ENCODE data around the gene NRG2. TPM values are rescaled to one million over a fixed set of nuclear protein-coding genes. Genes with fewer than 3 reads are reported as not detected.

NRG2 gene
- total and polyA plus RNA-seq, 5 donors = 1.1 to 3.6 (median 1.8) TPM

GRCh38 chr5:139893873-139894272 lies 149.2 kb downstream of the NRG2 start:
- 57% methylated on average over 9 of the region's 9 CpGs for WGBS
- Histone ChIP-seq H3K4me3 (ENCODE audit: low read length) (no peak overlapping the region), H3K27ac (ENCODE audit: low read length) (no peak overlapping the region), H3K4me1 (ENCODE audit: control insufficient read depth, insufficient read depth, low read length) (peaks cover 10% of the 10 kb centered on the region), H3K9me3 (ENCODE audit: control insufficient read depth, low read length) (no peaks in the 10 kb centered on the region), H3K27me3 (ENCODE audit: control insufficient read depth, insufficient read depth) (no peaks in the 10 kb centered on the region)
- peak in 1 of 2 donors; percentile 45 for ATAC-seq
- no peak for DNase-seq
- intact Hi-C loops (cut with DNase I) = no loop called here

- H3K27ac ChIP-seq (ENCODE audit: low read length) = no peak overlapping the region
- ATAC-seq = no peak
- no peaks in the 10 kb centered on the region for H3K27me3 ChIP-seq (ENCODE audit: control insufficient read depth, insufficient read depth)
- H3K9me3 ChIP-seq (ENCODE audit: control insufficient read depth, low read length) = no peaks in the 10 kb centered on the region
- H3K4me3 ChIP-seq (ENCODE audit: low read length) = no peak overlapping the region
- no peak for DNase-seq
- intact Hi-C loops (cut with DNase I) = no loop called here
- WGBS = 97% methylated on average over 2 of the region's 2 CpGs
- H3K4me1 ChIP-seq (ENCODE audit: control insufficient read depth, insufficient read depth, low read length) = no peaks in the 10 kb centered on the region
Measured at GRCh38 chr5:139889410-139889809, 153.7 kb downstream of the NRG2 start.

GRCh38 chr5:139888370-139888769 lies 154.7 kb downstream of the NRG2 start:
- WGBS = 55% methylated on average over 4 of the region's 4 CpGs
- no peaks in the 10 kb centered on the region for H3K4me1 ChIP-seq (ENCODE audit: control insufficient read depth, insufficient read depth, low read length)
- no peak for DNase-seq
- no peaks in the 10 kb centered on the region for H3K27me3 ChIP-seq (ENCODE audit: control insufficient read depth, insufficient read depth)
- intact Hi-C loops (cut with DNase I) = no loop called here
- no peak overlapping the region for H3K27ac ChIP-seq (ENCODE audit: low read length)
- no peak overlapping the region for H3K4me3 ChIP-seq (ENCODE audit: low read length)
- no peaks in the 10 kb centered on the region for H3K9me3 ChIP-seq (ENCODE audit: control insufficient read depth, low read length)
- peak in 1 of 2 donors; percentile 48 for ATAC-seq

- 93% methylated on average over 2 of the region's 2 CpGs for WGBS
- intact Hi-C loops (cut with DNase I) = no loop called here
- no peaks in the 10 kb centered on the region for H3K9me3 ChIP-seq (ENCODE audit: control insufficient read depth, low read length)
- no peak for ATAC-seq
- no peaks in the 10 kb centered on the region for H3K27me3 ChIP-seq (ENCODE audit: control insufficient read depth, insufficient read depth)
- no peak overlapping the region for H3K27ac ChIP-seq (ENCODE audit: low read length)
- DNase-seq = no peak
- no peaks in the 10 kb centered on the region for H3K4me1 ChIP-seq (ENCODE audit: control insufficient read depth, insufficient read depth, low read length)
- no peak overlapping the region for H3K4me3 ChIP-seq (ENCODE audit: low read length)
Measured at GRCh38 chr5:139886213-139886612, 156.9 kb downstream of the NRG2 start.

- Histone ChIP-seq H3K27ac (ENCODE audit: low read length) (no peak overlapping the region), H3K4me3 (ENCODE audit: low read length) (no peak overlapping the region), H3K4me1 (ENCODE audit: control insufficient read depth, insufficient read depth, low read length) (no peaks in the 10 kb centered on the region), H3K9me3 (ENCODE audit: control insufficient read depth, low read length) (no peaks in the 10 kb centered on the region), H3K27me3 (ENCODE audit: control insufficient read depth, insufficient read depth) (no peaks in the 10 kb centered on the region)
- no peak for DNase-seq
- ATAC-seq = no peak
- intact Hi-C loops (cut with DNase I) = no loop called here
- WGBS = 98% methylated on average over 4 of the region's 4 CpGs
Measured at GRCh38 chr5:139885857-139886208, 157.3 kb downstream of the NRG2 start.

GRCh38 chr5:139885172-139885856 lies 157.8 kb downstream of the NRG2 start:
- 88% methylated on average over 15 of the region's 15 CpGs for WGBS
- DNase-seq (no peak), ATAC-seq (no peak)
- Histone ChIP-seq H3K4me3 (ENCODE audit: low read length) (no peak overlapping the region), H3K27ac (ENCODE audit: low read length) (no peak overlapping the region), H3K4me1 (ENCODE audit: control insufficient read depth, insufficient read depth, low read length) (no peaks in the 10 kb centered on the region), H3K9me3 (ENCODE audit: control insufficient read depth, low read length) (no peaks in the 10 kb centered on the region), H3K27me3 (ENCODE audit: control insufficient read depth, insufficient read depth) (no peaks in the 10 kb centered on the region)
- intact Hi-C loops (cut with DNase I) = no loop called here

- WGBS = 73% methylated on average over 3 of the region's 3 CpGs
- Histone ChIP-seq H3K4me3 (ENCODE audit: low read length) (no peak overlapping the region), H3K4me1 (ENCODE audit: control insufficient read depth, insufficient read depth, low read length) (no peaks in the 10 kb centered on the region), H3K27ac (ENCODE audit: low read length) (no peak overlapping the region), H3K27me3 (ENCODE audit: control insufficient read depth, insufficient read depth) (no peaks in the 10 kb centered on the region), H3K9me3 (ENCODE audit: control insufficient read depth, low read length) (no peaks in the 10 kb centered on the region)
- intact Hi-C loops (cut with DNase I) = no loop called here
- ATAC-seq = no peak
- no peak for DNase-seq
Measured at GRCh38 chr5:139884734-139885133, 158.4 kb downstream of the NRG2 start.

- peak in 1 of 3 donors; percentile 64 for DNase-seq
- H3K4me1 ChIP-seq (ENCODE audit: control insufficient read depth, insufficient read depth, low read length) = no peaks in the 10 kb centered on the region
- intact Hi-C loops (cut with DNase I) = no loop called here
- 69% methylated on average over 3 of the region's 3 CpGs for WGBS
- H3K9me3 ChIP-seq (ENCODE audit: control insufficient read depth, low read length) = no peaks in the 10 kb centered on the region
- no peak overlapping the region for H3K4me3 ChIP-seq (ENCODE audit: low read length)
- H3K27me3 ChIP-seq (ENCODE audit: control insufficient read depth, insufficient read depth) = no peaks in the 10 kb centered on the region
- ATAC-seq = peak; percentile 39 to 69
- H3K27ac ChIP-seq (ENCODE audit: low read length) = no peak overlapping the region
Measured at GRCh38 chr5:139884144-139884543, 159.0 kb downstream of the NRG2 start.

- intact Hi-C loops (cut with DNase I) = no loop called here
- Histone ChIP-seq H3K4me3 (ENCODE audit: low read length) (no peak overlapping the region), H3K27ac (ENCODE audit: low read length) (no peak overlapping the region), H3K27me3 (ENCODE audit: control insufficient read depth, insufficient read depth) (no peaks in the 10 kb centered on the region), H3K9me3 (ENCODE audit: control insufficient read depth, low read length) (no peaks in the 10 kb centered on the region), H3K4me1 (ENCODE audit: control insufficient read depth, insufficient read depth, low read length) (no peaks in the 10 kb centered on the region)
- 68% methylated on average over 10 of the region's 10 CpGs for WGBS
- no peak for ATAC-seq
- DNase-seq = no peak
Measured at GRCh38 chr5:139882961-139883539, 160.0 kb downstream of the NRG2 start.

- H3K27me3 ChIP-seq (ENCODE audit: control insufficient read depth, insufficient read depth) = no peaks in the 10 kb centered on the region
- no peak for ATAC-seq
- H3K27ac ChIP-seq (ENCODE audit: low read length) = no peak overlapping the region
- 89% methylated on average over 3 of the region's 3 CpGs for WGBS
- intact Hi-C loops (cut with DNase I) = no loop called here
- H3K9me3 ChIP-seq (ENCODE audit: control insufficient read depth, low read length) = no peaks in the 10 kb centered on the region
- no peak overlapping the region for H3K4me3 ChIP-seq (ENCODE audit: low read length)
- H3K4me1 ChIP-seq (ENCODE audit: control insufficient read depth, insufficient read depth, low read length) = no peaks in the 10 kb centered on the region
- no peak for DNase-seq
Measured at GRCh38 chr5:139882316-139882715, 160.8 kb downstream of the NRG2 start.

GRCh38 chr5:139881143-139881733 lies 161.9 kb downstream of the NRG2 start:
- no peaks in the 10 kb centered on the region for H3K4me1 ChIP-seq (ENCODE audit: control insufficient read depth, insufficient read depth, low read length)
- WGBS = 73% methylated on average over 5 of the region's 5 CpGs
- no peak overlapping the region for H3K27ac ChIP-seq (ENCODE audit: low read length)
- no peaks in the 10 kb centered on the region for H3K9me3 ChIP-seq (ENCODE audit: control insufficient read depth, low read length)
- ATAC-seq (peak in 1 of 2 donors; percentile 10), DNase-seq (no peak)
- no peak overlapping the region for H3K4me3 ChIP-seq (ENCODE audit: low read length)
- H3K27me3 ChIP-seq (ENCODE audit: control insufficient read depth, insufficient read depth) = no peaks in the 10 kb centered on the region
- intact Hi-C loops (cut with DNase I) = no loop called here
